SK-N-MC (cell line): Measurements from ENCODE around the gene FN3K.

ENCODE experiments used
- DNase-seq: peaks from one replicate; pipeline ENCODE4 v3.0.0-alpha.2; 2011; ENCODE audit warnings: low read depth, low spot score
- H3K27ac ChIP-seq: fragments of 200-600 bp; sonication (generic); 2 replicates; pipeline ENCODE4 v1.5.1; 2016; ENCODE audit warnings: mixed run types
- H3K36me3 ChIP-seq: fragments of 200-600 bp; sonication (generic); 2 replicates; pipeline ENCODE4 v1.6.1; 2017; ENCODE audit warnings: antibody characterized with exemption, low read length, mixed read lengths; ENCODE audit not compliant: insufficient read depth
- H3K4me3 ChIP-seq: fragments of 200-600 bp; sonication (generic); 2 replicates; pipeline ENCODE4 v1.5.1; 2016
- H3K9ac ChIP-seq: fragments of 200-600 bp; sonication (generic); 2 replicates; pipeline ENCODE4 v1.8.0; 2017; ENCODE audit warnings: mixed run types, mixed read lengths; ENCODE audit not compliant: insufficient read length
- H3K9me3 ChIP-seq: fragments of 200-600 bp; sonication (generic); 2 replicates; pipeline ENCODE4 v1.6.1; 2017; ENCODE audit warnings: low read depth, mild to moderate bottlenecking, antibody characterized with exemption, low read length, moderate library complexity, mixed read lengths
- EZH2 ChIP-seq: fragments of 200-600 bp; sonication (generic); IDR thresholded peaks from one replicate; pipeline ENCODE4 v1.6.1; 2017; ENCODE audit warnings: antibody characterized with exemption
- FOXP2 ChIP-seq: optimal IDR thresholded peaks from 2 replicates; pipeline ENCODE3; 2011; ENCODE audit warnings: mild to moderate bottlenecking, moderate library complexity; ENCODE audit not compliant: insufficient read depth; ENCODE audit errors: extremely low read length, control extremely low read depth
- POLR2AphosphoS5 ChIP-seq: IDR thresholded peaks from 2 replicates; pipeline ENCODE4 v1.6.1; 2012; ENCODE audit warnings: mild to moderate bottlenecking, low read depth, low read length, borderline replicate concordance

Gene FN3K

DNA sequence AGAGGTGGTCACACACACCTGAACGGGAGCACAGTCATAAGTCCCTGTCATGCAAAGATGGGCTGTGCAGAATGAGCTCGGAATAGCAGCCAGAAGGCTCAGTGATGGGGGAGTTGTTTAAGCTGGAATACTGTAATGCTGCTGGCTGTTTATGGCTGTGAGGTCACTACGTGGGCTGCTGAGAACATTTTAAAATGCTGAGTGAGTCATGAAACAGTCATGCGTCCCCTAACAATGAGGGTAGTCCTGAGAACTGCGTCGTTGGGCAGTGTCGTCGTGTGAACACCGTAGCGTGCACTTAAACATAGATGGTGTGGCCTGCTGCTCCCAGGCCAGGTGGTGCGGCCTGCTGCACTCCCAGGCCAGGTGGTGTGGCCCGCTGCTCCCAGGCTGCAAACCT, 56.1 kb downstream of the FN3K start:
- H3K4me3 ChIP-seq, result no peak overlapping the region
- no peak overlapping the region for H3K27ac ChIP-seq
- peaks cover 2% of the 10 kb centered on the region; the same call in 1 of the 2 replicates for H3K36me3 ChIP-seq
- H3K9ac ChIP-seq, result no peak overlapping the region
- TF ChIP-seq POLR2AphosphoS5, result no peak
- TF ChIP-seq FOXP2, result no peak
- no peak for TF ChIP-seq EZH2
- DNase-seq, result no peak
- no peaks in the 10 kb centered on the region for H3K9me3 ChIP-seq

DNA sequence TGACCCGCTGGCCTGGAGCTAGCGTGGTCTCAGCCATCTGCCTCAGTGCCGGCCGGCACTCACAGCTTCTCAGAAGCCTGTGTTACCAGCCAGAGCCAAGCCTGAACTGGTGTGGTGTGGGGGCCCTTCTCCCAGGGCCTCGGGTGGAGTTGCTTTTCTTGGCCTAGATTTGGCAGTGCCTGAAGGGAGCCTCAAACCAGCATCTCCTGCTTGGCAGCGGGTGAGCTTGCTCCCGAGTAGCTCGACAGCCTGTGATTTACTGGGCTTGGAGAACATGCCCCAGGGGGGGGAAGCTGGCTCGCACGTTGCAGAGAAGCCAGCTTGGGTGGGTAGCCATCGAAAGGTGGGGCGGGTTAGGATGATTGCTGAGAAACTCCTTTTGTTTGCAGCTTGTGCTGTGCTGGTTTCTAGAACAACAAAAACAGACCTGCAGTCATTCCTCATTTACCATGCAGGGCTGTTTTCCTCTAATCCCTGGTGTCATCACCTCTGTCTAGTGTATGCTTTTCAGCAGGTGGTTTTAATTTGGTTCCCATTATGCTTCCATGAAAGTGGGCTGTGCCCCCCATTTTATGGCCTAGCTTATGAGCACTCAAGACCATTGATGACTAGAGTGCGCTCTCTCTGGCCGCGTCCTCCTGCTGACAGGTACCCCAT, 58.7 kb downstream of the FN3K start:
- no peaks in the 10 kb centered on the region for H3K9me3 ChIP-seq
- TF ChIP-seq POLR2AphosphoS5 (no peak), FOXP2 (no peak), EZH2 (no peak)
- peak overlapping the region; percentile 21 for H3K4me3 ChIP-seq
- H3K27ac ChIP-seq, result peak overlapping the region; percentile 72
- no peak overlapping the region for H3K9ac ChIP-seq
- H3K36me3 ChIP-seq, result peaks cover 7% of the 10 kb centered on the region; the same call in 1 of the 2 replicates
- no peak for DNase-seq

DNA sequence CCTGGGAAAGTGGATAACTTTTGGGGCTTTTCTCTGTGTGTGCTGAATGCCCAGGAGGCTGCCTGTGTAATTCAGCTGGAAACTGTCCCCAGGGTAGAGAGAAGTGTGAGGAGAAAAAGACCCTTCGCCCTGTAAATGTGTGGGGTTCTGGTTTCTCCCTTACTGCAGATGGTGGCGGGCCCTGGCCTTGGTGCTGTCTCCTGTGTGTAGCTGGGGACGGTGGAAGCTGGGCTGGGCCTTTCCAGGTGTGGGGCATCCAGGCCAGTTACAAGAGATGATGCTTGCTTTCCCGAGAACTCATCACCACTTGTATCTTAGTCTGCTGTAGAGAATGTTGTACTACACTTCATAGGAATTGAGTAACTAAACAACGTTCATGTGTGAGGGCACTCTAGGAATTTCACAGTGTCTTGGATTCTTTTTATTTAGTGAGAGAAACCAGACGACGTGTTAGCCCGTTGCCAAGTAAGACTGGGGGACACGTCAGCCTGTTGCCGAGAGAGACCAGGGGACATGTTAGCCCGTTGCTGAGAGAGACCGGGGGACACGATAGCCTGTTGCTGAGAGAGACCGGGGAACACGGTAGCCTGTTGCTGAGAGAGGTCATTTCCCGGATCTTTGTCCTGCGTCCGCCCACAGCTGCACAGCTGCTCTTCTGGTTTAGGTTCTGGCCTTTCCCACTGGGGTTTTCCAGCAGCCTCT, 59.5 kb downstream of the FN3K start:
- TF ChIP-seq POLR2AphosphoS5 (no peak), FOXP2 (no peak), EZH2 (no peak)
- H3K27ac ChIP-seq, result peak overlapping the region; percentile 60
- peak overlapping the region; percentile 21; the same call in 1 of the 2 replicates for H3K4me3 ChIP-seq
- H3K9ac ChIP-seq, result no peak overlapping the region
- peaks cover 7% of the 10 kb centered on the region; the same call in 1 of the 2 replicates for H3K36me3 ChIP-seq
- no peak for DNase-seq
- H3K9me3 ChIP-seq, result no peaks in the 10 kb centered on the region

DNA sequence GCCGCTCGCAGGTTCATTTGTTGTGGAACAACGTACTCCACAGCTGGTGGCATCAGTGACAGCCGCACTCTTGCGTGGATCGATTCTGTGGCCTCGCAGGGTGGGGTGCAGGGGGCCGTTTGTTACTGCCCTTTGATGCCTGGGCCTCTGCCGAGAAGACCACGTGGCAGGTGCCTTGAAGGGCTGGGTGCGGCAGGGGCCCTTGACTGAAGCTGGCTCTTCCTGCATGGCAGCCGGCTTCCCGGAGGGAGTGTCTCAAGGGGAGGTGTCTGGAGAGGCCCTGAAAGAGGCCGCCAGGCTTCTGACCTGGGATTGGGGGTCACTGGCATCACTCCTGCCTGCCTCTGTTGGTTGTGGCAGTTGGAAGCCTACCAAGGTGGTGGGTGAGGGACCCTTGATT, 60.2 kb downstream of the FN3K start:
- H3K9ac ChIP-seq, result no peak overlapping the region
- no peak overlapping the region for H3K4me3 ChIP-seq
- no peaks in the 10 kb centered on the region for H3K9me3 ChIP-seq
- TF ChIP-seq POLR2AphosphoS5 (no peak), EZH2 (no peak), FOXP2 (no peak)
- peaks cover 14% of the 10 kb centered on the region; the same call in 1 of the 2 replicates for H3K36me3 ChIP-seq
- H3K27ac ChIP-seq, result no peak overlapping the region
- DNase-seq, result no peak

DNA sequence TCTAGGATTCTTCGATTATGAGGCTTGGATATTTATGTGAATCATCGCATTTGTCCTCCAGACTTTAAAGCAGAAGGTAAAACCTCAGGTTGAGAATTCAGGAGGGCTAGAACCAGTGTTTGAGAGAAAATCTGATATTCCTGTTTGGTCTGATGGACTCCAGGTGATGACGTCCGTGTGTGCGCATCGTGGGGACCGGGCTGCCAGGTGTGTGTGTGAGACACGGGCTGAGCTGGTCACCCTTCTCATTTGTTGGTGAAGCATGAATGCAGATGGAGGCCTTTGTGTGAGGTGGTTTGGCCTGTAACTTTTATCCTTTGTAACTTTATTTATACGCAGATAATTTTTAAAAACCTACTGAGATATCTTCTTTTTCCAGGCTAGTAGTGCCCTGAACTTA, 61.6 kb downstream of the FN3K start:
- Histone ChIP-seq H3K9ac (no peak overlapping the region), H3K4me3 (no peak overlapping the region), H3K27ac (no peak overlapping the region), H3K36me3 (peaks cover 14% of the 10 kb centered on the region; the same call in 1 of the 2 replicates), H3K9me3 (no peaks in the 10 kb centered on the region)
- TF ChIP-seq FOXP2 (no peak), POLR2AphosphoS5 (no peak), EZH2 (no peak)
- DNase-seq, result no peak

DNA sequence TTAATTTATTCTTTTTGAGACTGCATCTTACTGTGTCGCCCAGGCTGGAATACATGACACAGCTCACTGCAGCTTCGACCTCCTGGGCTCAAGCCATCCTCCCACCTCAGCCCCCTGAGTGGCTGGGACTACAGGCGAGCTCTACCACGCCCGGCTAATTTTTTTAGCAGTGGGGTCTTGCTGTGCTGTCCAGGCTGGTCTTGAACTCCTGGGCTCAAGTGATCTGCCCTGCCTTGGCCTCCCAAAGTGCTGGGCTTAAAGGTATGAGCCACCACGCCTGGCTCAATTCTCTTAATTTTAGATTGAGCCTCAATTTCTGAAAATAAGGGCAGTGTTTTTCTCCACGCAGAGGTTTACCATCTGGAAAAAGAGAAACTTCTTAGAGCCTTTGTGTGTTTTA, 63.3 kb downstream of the FN3K start:
- no peak for DNase-seq
- TF ChIP-seq EZH2 (no peak), FOXP2 (no peak), POLR2AphosphoS5 (no peak)
- no peak overlapping the region for H3K9ac ChIP-seq
- H3K4me3 ChIP-seq, result no peak overlapping the region
- H3K27ac ChIP-seq, result no peak overlapping the region
- H3K9me3 ChIP-seq, result no peaks in the 10 kb centered on the region
- H3K36me3 ChIP-seq, result peaks cover 14% of the 10 kb centered on the region; the same call in 1 of the 2 replicates

DNA sequence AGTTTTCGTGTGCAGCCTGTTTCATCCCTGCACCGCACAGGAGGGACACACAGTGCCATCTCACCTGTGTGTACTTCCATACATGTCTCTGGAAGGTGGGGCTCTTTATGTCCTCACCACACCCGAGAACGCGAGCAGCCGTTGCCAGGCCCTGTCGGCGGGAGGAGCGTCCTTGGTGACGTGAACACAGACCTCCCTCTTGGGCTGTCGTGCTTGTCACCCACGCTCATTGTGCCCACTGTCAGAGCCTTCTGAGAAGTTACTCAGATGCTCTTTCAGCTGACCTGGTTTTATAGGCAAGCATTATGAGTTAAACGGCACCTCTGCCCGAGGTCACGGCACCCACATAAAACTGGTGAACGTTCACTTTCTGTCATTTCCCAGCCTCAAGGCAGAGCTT, 64.2 kb downstream of the FN3K start:
- Histone ChIP-seq H3K9me3 (no peaks in the 10 kb centered on the region), H3K27ac (no peak overlapping the region), H3K36me3 (peaks cover 11% of the 10 kb centered on the region; the same call in 1 of the 2 replicates), H3K4me3 (no peak overlapping the region), H3K9ac (no peak overlapping the region)
- TF ChIP-seq POLR2AphosphoS5 (no peak), FOXP2 (no peak), EZH2 (no peak)
- DNase-seq, result no peak
